GM18505 (cell line): Measurements from ENCODE around the gene ARHGAP5.
"Not testable (repeated sequence)": the region's sequence is repeated elsewhere in the genome, so short reads cannot be mapped to it uniquely, and the experiment has no call there.

Experiments
- ATAC-seq: cut with Tn5 transposase; IDR thresholded peaks from one replicate; pipeline ENCODE4 v1.9.1; 2021; ENCODE audit not compliant: unreplicated experiment
- POLR2A ChIP-seq: IDR thresholded peaks from 4 replicates; pipeline ENCODE4 v1.6.1; 2011; ENCODE audit warnings: borderline replicate concordance; ENCODE audit not compliant: insufficient read depth, insufficient read length; ENCODE audit errors: extremely low read depth

ARHGAP5 gene

DNA sequence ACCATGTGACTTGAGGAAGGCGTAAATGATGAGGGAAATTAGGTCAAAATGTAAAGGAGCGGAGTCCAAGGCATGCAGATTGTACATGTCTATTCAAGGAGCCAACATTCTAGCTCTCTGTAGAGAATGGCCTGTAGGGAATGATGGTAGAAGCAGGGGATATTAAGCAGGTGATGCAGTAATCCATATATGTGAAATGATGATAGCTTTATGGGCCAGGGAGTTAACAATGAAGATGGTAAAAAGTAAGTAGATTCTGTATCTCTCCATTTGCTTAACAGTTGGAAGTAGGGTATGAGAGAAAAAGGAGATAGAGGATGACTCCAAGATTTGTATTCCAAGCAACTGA is 33.4 kb downstream of the ARHGAP5 start:
- ATAC-seq: no peak
- no peak for TF ChIP-seq POLR2A

DNA sequence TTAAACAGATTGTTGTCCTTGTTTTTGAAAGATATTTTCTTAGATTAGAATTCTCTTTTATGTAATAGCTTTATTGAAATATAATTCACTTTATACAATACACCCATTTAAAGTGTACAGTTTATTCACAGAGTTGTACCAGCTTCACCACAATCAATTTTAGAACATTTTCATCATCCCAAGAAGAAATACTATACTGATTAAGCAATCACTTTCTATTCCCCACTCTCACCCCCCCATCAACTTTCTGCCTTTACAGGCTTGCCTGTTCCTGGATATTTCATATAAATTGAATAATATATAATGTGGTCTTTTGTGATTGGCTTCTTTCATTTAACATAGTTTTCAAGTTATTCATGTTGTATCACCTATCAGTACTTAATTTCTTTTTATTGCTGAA is 44.4 kb downstream of the ARHGAP5 start:
- ATAC-seq: no peak
- no peak for TF ChIP-seq POLR2A

DNA sequence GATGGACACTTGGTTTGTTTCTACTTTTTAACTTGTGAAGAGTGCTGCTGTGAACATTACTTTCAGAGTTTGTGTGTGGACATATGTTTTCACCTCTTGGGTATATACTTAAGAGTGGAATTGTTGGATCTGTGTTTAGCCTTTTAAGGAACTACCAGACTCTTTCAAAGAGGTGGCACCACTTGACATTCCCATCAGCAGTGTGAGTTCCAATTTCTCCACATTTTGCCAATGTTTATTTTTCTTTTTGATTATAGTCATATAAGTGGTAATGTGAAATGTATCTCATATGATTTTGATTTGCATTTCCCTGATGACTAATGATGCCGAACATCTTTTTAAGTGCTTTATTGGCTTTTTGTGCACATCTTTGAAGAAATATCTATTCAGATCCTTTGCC is 44.8 kb downstream of the ARHGAP5 start:
- no peak for ATAC-seq
- TF ChIP-seq POLR2A: no peak

DNA sequence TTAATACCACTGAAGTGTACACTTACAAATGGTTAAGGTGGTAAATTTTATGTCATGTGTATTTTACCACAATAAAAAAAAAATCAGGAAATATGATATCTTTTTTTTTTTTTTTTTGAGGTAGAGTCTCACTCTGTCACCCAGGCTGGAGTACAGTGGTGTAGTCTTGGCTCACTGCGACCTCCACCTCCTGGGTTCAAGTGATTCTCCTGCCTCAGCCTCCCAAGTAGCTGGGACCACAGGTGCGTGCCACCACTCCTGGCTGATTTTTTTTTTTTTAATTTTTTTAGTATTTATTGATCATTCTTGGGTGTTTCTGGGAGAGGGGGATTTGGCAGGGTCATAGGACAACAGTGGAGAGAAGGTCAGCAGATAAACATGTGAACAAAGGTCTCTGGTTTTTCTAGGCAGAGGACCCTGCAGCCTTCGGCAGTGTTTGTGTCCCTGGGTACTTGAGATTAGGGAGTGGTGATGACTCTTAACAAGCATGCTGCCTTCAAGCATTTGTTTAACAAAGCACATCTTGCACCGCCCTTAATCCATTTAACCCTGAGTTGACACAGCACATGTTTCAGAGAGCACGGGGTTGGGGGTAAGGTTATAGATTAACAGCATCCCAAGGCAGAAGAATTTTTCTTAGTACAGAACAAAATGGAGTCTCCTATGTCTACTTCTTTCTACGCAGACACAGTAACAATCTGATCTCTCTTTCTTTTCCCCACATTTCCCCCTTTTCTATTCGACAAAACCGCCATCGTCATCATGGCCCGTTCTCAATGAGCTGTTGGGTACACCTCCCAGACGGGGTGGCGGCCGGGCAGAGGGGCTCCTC is 50.0 kb downstream of the ARHGAP5 start:
- not testable (repeated sequence) for ATAC-seq

DNA sequence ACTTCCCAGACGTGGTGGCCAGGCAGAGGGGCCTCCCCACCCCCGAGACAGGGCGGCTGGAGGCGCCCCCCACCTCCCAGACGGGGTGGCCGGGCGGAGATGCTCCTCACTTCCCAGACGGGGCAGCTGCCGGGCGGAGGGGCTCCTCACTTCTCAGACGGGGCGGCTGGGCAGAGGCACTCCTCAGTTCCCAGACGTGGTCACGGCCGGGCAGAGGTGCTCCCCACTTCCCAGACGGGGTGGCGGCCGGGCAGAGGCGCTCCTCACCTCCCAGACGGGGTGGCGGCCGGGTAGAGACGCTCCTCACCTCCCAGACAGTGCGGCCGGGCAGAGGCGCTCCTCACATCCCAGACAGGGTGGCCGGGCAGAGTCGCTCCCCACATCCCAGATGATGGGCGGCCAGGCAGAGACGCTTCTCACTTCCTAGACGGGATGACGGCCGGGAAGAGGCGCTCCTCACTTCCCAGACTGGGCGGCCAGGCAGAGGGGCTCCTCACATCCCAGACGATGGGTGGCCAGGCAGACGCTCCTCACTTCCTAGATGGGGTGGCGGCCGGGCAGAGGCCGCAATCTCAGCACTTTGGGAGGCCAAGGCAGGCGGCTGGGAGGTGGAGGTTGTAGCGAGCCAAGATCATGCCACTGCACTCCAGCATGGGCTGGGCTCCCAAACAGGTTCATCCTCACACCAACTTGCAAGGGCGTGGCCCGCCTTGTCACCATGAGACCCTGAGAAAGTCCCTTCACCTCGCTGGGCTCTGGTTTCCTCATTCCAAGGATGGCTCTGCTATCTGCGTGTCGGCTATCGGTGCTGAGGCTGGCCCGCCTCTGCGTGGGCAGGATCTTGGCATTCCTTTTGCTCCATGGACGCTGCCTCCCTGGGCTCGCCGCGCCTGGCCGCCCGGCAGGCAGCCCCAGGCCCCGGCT is 50.9 kb downstream of the ARHGAP5 start:
- ATAC-seq: not testable (repeated sequence)

DNA sequence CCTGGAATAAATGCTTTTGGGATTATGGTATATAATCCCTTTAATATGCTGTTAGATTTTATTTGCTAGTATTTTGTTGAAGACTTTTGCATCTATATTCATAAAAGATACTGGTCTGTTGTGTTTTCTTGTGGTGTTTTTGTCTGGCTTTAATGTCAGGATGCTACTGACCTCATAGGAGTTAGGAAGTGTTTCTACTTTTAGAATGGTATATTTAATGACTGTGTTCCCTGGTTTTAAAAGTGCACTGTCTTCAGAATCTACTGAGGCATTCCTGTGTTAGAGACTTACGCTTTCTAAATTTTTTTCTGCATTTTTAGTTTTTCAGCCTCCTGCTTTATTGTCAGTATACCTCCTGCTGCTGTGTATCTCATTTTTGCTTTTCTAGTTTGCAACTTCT is 51.6 kb downstream of the ARHGAP5 start:
- no peak for ATAC-seq
- TF ChIP-seq POLR2A: no peak

DNA sequence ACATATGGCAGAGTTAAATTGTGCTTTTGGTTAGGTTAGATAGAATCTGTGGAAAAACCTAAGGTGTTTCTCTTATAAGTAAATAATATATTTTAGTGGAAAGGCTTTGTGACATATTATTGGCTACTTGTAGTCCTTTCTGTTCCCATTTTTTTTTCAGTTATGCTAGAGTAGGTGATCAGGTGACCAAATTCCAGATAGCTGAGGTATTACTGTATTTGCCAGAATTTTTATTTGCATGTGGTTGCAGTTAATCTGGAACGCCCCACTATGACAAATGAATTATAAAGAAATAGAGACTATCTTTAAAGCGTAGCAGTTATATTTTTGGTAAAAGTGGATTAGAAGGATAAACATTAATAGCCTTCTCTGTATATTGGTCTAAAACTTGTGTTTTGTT is 52.0 kb downstream of the ARHGAP5 start:
- no peak for ATAC-seq

DNA sequence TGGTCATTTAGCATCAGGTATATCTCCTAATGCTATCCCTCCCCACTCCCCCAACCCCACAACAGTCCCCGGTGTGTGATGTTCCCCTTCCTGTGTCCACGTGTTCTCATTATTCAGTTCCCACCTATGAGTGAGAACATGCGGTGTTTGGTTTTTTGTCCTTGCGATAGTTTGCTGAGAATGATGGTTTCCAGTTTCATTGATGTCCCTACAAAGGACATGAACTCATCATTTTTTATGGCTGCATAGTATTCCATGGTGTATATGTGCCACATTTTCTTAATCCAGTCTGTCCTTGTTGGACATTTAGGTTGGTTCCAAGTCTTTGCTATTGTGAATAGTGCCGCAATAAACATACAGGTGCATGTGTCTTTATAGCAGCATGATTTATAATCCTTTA is 54.6 kb downstream of the ARHGAP5 start:
- not testable (repeated sequence) for ATAC-seq

More for the DNA sequence above, 52.0 kb downstream of the ARHGAP5 start:
- no peak for TF ChIP-seq POLR2A

DNA sequence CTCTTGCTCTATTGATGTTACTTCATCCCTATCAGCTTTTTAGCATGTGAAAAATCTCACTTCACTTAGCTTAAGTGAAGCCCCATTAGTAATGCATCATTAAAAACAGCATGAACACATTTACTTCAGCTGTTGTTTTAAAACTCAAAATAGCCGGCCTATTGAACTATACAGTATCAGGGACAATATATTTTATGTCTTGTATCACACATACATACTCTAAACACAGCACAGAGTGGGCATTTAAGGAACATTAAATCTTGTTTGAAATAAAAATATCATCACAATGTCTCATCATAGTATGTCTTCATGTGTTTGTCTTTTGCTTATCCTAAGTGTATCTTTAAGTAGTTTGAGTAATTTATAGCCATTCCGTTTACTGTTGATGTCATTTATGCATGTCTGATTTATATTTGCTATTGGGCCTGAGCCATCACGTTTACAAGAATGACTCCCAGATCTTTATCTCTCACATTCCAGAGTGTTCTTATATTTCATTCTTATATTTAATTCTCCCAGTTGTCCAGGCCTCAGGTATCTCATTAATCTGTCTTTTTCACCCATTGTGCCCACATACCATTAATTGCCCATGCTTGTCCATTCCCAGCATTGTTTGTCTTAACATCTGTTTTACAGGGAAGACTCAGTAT is 57.5 kb downstream of the ARHGAP5 start:
- no peak for ATAC-seq
- no peak for TF ChIP-seq POLR2A

DNA sequence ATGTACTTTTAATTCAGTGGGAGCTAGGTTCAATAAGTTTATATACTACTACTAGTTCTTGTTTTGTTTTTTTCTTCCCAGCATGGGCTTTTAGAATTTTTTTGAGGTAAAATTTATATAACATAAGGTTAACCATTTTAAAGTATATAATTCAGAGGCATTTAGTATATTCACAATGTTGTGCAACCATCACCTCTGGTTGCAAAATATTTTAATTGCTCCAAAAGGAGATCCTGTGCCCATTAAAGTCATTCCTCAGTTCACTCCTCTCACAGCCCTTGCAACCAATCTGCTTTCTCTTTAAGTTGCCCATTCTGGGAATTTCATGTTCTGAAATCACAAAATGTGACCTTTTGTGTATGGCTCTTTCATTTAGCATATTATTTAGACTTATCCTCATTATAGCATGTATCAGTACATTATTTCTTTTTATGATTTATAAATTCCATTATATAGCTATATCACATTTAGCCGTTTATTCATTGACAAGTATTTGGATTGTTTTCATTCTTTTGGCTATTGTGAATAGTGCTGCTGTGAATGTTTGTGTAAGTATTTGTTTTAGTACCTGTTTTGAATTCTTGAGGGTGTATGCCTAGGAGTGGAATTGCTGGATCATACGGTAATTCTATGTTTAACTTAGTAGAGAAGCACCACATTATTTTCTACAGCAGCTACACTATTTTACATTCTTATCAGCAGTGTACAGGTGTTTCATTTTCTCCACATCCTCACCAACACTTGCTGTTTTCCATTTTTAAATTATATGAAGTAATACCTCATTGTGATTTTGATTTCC is 59.1 kb downstream of the ARHGAP5 start:
- no peak for ATAC-seq
- no peak for TF ChIP-seq POLR2A

DNA sequence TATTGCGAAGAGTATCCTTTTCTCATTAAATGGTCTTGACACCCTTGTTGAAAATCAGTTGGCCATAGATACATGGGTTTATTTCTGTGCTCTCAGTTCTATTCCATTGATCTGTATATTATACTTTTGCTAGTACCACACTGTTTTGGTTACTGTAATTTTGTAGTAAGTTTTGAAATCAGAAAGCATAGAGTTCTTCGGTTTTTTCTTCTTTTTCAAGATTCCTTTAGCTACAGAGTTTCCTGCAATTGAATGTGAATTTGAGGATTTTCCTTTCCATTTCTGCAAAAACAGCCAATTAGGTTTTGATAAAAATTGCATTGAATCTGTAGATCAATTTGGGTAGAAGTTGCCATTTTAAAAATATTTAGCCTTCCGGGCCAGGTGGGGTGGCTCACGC is 60.2 kb downstream of the ARHGAP5 start:
- TF ChIP-seq POLR2A: no peak
- ATAC-seq: no peak

DNA sequence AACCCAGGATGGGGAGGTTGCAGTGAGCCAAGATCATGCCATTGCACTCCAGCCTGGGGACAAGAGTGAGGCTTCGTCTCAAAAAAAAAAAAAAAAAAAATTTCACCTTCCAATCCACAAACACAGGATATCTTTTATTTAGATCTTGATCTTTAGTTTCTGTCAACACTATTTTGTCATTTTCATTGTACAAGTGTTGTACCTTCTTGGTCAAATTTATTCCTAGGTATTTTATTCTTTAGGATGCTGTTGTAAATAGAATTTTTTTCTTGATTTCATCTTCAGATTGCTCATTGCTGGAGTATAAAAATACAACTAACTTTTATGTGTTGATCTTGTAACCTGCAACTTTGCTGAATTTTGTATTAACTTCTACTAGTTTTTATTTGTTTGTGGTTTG is 60.8 kb downstream of the ARHGAP5 start:
- ATAC-seq: no peak
- TF ChIP-seq POLR2A: no peak

DNA sequence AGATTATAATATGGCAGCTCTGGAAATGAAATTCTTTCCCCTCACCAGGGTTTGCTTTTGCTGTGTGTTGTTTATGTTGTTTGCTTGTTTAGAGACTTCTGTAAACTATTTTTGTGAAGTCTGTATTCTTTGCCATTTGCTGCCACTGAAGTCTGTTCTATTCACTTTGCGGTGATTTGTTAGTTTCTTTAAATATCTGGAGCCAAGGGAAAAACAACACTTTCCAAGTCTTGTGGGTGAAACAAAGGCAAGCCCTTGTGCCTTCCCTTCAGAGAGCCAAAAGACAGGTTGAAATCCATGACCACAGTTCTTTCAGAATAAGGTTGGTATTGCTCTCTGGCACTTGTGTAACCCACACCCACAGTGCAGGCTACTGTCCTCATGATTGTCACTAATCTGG is 65.2 kb downstream of the ARHGAP5 start:
- no peak for TF ChIP-seq POLR2A
- no peak for ATAC-seq

DNA sequence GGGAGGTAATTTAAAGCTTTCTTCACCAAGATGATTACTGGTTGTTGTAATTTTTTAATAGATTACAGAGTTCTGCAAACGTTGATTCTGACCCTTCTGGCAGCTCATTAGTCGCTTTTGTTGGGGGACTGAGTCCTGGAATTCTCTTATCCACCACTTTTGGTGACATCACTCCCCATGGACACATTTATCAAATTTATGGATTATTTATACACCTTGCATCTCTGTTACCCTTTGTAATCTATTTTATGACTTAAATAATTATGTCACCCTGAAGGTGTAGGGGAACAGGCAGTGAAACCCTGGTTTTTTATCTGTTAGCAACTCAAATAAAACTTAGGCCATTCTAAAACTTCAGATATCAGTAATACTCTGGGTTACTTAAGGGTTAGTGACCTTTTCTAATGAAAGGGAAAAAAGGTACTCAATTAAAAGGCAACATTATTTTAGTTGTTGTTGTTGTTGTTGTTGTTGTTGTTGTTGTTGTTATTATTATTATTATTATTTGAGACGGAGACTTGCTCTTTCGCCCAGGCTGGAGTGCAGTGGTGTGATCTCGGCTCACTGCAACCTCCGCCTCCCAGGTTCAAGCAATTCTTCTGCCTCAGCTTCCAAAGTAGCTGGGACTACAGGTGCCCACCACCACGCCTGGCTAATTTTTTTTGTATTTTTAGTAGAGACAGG is 65.8 kb downstream of the ARHGAP5 start:
- no peak for ATAC-seq
- no peak for TF ChIP-seq POLR2A
